Cerebellar cortex (tissue), 1 donor: ENCODE measurements around the gene SLC25A13.
A peak's percentile ranks its signal among the peaks of the same experiment; 100 is the strongest.
"Not testable (repeated sequence)": the region's sequence is repeated elsewhere in the genome, so short reads cannot be mapped to it uniquely, and the experiment has no call there.

Experiments used
- DNase-seq: peaks from one replicate; pipeline ENCODE4 v3.0.0-alpha.2; 2015; ENCODE audit warnings: low spot score

The SLC25A13 gene

DNA sequence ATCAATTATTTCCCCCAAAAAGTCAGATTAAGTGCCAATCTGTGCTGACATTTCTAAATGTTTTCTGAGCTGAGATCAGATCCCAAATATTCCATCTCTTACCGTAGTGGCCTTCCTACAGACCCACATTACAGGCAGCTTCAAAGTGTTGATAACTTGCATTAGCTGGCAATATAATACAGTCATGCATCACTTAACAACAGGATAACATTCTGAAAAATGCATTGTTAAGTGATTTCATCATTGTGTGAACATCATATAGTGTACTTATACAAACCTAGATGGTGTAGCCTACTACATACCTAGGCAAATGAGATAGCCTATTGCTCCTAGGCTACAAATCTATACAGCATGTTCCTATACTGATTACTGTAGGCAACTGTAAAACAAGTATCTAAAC, 22.4 kb downstream of the SLC25A13 start:
- DNase-seq, result no peak

- no peak for DNase-seq
Observed at GRCh38 chr7:96297876-96298275, 24.0 kb downstream of the SLC25A13 start.

DNA sequence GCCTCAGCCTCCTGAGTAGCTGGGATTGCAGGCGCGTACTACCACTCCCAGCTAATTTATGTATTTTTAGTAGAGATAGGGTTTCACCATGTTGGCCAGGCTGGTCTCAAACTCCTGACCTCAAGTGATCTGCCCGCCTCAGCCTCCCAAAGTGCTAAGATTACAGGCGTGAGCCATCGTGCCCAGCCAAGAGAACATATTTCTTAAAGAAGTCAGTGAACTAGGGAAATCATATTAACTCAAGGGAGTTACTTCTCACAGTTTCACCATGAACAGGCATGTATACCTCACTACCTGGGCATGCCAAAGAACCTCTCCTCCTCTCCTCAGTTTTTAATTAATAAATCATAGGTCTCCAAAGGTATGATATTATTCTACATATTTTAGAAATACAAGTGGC, 24.5 kb downstream of the SLC25A13 start:
- DNase-seq, result not testable (repeated sequence)

GRCh38 chr7:96293911-96294310, 28.0 kb downstream of the SLC25A13 start:
- not testable (repeated sequence) for DNase-seq

DNA sequence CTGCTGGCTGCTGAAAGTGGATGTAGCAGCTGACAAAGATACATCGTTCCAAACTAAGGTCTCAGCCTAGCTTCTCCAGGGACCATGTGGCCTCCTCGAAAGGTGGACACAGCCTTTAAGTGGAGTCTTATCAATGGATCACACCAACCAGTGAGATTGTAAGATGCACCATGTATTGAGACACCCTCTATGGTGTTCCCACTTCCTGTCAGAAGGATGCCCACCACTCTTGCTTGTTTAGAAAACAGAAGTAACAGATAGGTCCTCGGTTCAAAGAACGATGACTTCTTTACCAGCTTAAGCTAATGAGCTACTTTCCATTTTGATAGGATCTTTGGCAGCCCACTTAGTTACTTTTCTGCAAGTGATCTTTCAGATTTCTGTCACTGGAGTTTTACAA, 34.3 kb downstream of the SLC25A13 start:
- no peak for DNase-seq

- DNase-seq, result no peak
Observed at GRCh38 chr7:96287132-96287531, 34.8 kb downstream of the SLC25A13 start.

GRCh38 chr7:96285579-96285978, 36.3 kb downstream of the SLC25A13 start:
- DNase-seq, result no peak

- no peak for DNase-seq
Observed at GRCh38 chr7:96284835-96285234, 37.1 kb downstream of the SLC25A13 start.

GRCh38 chr7:96284240-96284639, 37.7 kb downstream of the SLC25A13 start:
- no peak for DNase-seq

DNA sequence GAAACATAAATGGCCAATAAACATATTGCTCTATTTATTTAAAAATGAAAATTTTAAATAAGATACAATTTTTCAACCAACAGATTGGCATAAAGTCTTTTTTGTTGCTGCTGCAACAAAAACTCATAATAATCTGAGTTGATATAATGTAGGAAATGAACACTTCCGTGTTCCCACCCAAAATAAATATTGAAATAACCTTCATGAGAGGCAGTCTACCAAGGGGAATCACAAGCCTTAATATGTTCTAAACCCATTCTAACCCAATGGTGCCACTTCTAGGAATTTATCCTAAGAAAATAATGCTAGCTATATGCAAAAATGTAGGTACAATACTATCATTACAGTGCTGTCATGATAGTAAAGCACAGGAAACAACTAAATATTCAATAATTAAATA, 39.1 kb downstream of the SLC25A13 start:
- DNase-seq, result no peak

DNA sequence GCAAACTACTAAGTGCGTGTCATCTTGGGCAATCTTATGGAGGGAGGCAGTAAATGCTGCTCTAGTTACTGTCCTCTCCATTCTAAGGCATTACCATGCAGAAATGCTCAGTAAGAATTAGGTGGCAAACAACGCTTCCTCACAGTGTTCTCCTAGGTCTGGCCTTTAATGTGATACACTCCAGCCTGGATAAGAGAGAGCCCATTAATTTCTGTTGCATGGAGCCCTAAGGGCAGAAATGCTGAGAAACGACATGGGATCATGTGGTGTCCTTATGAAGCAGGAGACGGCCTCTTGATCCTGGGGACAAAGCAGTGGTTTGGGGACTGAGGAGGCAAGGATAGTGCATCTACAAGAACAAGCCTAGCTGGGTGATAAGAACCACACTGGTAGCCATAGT, 44.0 kb downstream of the SLC25A13 start:
- no peak for DNase-seq

- no peak for DNase-seq
Observed at GRCh38 chr7:96276019-96276418, 45.9 kb downstream of the SLC25A13 start.

- DNase-seq, result no peak
Observed at GRCh38 chr7:96273716-96274115, 48.2 kb downstream of the SLC25A13 start.

DNA sequence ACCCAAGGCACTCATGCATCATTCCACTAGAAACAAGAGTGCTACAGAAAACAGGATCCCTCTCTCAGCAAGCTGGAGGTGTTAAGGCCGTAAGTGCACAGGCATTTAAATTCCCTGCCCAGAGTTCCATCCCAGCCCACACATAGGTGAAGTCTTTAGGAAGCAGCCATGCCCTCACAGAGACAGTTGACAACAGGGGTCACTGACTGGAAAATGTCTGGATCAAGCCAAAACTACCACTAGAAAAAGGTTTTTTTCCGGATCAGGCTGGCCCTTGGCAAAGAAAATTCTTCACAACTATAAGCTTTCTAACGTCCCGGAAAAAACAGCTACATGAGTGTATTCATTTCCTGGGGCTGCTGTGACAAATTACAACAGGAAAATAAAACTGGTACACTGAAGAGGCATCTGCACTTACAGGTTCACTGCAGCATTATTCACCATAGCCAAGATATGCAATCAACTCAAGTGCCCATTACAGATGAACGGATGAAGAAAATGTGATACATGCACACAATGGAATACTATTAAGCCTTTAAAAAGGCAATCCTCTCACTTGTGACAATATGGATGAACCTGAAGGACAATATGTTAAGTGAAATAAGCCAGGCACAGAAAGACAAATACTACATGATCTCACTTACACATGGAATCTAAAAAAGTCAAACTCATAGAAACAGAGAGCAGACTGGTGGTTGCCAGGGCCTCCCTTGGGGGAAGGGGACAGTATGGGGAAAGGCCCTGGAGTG, 52.5 kb downstream of the SLC25A13 start:
- DNase-seq, result no peak

DNA sequence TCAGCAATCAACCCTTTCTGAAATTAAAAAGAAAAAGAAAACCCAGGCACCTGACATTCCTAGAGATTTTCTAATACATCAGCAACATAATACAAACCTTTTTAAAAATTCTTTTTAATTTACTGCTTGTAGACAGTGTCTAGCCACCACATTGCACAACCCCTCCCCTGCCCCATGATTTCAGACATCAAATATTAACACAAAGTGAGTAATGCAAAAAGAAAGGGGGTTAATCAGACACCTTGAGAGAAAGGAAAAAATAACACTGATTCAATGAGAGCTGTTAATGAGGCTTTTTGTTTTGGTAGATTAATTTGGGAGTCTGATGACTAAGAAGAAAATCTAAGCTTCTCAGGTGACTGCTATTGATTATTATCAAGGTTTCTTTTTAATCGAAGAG, 55.3 kb downstream of the SLC25A13 start:
- DNase-seq, result no peak

DNA sequence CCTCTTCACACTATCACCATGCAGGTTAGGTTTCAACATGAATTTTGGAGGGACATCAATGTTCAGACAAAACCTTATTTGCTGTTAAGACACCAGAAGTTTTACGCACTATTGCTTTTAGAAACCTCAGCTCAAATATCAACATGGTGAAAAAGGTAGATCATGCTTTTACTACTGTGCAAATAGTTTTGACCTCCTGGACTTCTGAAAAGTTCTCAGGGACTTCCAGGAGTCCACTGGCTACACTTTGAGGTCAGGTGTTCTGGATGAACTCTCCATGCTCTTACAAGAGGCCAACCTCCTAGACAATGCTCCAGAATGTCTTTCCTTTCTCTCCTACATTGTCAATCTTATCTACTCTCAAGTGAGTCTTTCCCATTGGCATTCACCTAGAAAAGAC, 55.9 kb downstream of the SLC25A13 start:
- DNase-seq, result no peak

- no peak for DNase-seq
Observed at GRCh38 chr7:96253964-96254363, 67.9 kb downstream of the SLC25A13 start.

DNA sequence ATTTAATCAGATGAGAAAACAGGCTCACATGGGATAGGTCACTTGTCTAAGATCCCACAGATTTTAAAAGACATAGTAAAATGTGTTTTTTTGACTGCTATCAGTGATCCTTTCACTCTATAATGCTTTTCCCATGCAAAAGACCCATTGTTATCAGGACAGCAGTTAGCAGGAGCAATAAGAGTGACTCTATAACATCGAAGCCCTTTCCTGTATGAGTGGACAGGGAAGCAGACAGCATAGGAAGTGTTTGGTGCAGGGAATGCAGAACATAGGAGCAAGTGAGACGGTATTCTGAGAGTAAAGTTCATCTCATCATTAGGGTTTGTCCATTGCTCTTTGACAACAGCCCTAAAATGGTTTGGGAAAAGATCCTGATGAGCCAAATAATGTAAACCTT, 68.5 kb downstream of the SLC25A13 start:
- DNase-seq, result no peak

GRCh38 chr7:96250776-96251361, 71.0 kb downstream of the SLC25A13 start:
- DNase-seq, result no peak

DNA sequence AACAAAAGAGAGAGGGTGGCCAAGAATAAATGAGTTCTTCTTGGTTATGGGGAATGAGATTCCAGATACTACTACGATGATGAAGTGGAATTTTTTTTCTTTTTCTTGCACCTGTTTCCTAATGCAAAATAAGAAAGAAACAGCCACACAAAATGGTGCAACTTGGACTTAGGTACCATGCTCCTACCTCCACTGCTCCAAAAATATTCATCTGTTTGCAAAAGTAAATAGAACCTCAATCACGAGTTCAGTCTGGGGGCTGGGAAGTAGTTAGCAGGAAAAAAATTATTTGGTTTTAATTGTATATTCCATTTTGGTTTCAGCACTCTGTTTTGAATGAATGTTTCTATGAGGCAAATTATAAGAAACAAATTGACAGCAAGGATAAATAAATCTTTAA, 73.5 kb downstream of the SLC25A13 start:
- DNase-seq, result no peak

DNA sequence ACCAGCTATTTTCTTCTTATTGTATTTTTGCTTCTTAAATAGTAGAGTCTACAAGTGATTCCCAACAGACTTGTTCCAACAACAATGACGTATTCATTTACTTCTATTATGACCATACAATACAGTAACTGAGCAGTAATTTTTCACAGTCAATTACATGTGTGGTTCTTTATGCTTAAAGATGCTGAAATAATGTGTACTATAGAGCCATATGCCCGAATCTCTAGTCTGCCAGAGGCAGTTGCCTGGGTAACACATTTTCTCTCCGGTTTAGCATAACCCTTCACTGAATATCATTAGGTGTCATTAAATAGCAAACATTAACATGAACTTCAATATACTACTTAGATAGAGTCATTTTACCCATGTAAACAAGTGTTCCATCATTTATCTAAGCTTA, 75.0 kb downstream of the SLC25A13 start:
- peak; percentile 12 for DNase-seq

DNA sequence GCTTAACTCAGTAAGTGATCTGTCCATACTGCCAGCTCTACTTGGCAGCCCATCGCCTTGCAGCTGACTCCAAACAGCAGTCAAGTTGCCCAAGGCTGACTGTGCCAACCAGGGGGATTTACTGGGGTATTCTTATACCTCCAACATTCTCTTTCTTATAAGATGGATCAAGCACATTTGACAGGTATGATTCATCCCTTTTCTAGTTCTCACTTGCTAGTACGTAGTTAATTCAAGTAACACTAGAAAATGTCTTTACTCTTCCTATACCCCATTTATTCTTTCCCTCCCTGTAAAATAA, 77.0 kb downstream of the SLC25A13 start:
- DNase-seq, result no peak

DNA sequence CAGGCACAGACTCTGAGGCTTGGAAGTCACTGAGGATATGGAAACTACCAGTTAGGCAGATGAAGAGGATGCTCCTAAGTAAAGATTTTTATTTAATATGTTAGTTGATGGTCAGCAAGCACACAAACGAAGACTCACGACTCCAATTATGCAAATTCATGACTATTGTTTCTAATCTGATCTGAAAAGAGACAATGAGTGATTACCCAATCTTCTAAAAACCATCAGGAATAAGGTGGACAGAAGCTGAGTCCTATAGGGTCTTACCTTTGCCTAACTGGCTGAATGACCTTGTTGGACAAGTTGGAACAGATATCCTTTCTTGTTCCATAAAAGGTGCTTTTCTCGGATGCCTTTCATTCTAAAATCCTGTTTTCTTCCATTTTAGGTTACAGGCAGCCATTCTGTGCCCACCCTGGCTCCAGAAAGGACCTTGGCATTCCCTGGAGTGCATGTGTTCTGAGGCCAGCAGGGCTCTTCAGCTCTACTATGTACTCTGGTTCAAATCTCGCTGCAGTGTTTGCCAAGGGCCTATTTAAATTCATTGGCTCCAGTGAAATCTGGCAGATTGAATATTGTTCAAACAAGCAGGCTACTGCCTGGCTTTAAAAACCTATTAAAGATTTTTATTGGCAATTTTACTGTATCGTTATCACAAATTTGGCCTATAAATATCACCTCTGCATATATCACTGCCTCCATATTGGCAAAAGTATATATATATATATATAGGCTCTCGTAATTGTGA, 77.5 kb downstream of the SLC25A13 start:
- no peak for DNase-seq

GRCh38 chr7:96243241-96243640, 78.7 kb downstream of the SLC25A13 start:
- DNase-seq, result no peak
